HG03354 (cell line): ENCODE results near the gene DNMT3B.

Source experiments
- ATAC-seq: cut with Tn5 transposase; IDR thresholded peaks from one replicate; pipeline ENCODE4 v1.9.1; 2021; ENCODE audit warnings: mild to moderate bottlenecking; ENCODE audit not compliant: unreplicated experiment, poor library complexity, severe bottlenecking

The DNMT3B gene

DNA sequence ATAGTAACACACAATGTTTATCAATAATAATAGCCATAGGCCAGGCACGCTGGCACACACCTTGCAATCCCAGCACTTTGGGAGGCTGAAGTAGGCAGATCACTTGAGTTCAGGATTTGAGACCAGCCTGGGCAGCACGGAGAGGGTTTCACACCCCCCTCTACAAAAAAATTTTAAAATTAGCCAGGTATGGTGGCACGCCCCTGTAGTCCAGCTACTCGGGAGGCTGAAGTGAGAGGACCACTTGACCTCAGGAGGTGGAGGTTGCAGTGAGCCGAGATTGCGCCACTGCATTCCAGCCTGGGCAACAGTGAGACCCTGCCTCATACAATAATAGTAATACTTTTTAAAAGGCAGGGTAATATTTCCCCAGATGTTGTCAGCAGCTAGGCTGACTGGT, 49.7 kb downstream of the DNMT3B start:
- ATAC-seq: no peak

DNA sequence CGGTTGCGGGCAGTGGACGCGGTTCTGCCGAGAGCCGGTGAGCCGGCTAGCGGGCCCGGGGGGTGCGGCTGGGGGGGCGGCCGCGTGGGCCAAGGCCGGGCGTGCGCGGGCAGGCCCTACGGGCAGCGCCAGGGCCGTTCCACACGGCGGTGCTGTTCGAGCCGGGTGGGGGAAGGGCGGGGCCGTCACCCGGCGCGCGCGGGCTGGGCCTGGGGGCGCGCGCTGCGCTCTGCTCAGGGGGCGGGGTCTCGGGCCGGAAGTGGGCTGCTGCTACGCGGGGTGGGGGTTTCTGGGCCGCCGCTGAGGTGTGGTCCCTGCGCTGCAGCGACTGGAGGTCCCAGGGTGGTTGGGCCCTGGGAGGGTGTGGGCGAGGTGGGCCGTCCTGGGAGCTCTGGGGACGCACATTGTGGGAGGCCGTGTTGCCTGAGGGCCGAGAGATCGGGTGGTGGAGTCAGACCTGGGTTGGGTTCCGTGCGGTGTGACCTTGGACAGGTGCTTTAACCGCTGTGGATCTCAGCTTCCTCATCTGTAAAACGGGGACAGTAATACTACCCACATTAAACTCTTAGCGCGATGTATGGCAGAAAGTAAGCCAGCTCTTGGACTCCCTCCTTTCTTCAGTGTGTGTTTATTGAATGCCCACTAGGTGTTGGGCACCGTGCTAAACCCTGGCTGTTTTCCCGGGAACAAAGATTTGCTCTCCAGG, 58.0 kb downstream of the DNMT3B start:
- peak; percentile 73 for ATAC-seq

DNA sequence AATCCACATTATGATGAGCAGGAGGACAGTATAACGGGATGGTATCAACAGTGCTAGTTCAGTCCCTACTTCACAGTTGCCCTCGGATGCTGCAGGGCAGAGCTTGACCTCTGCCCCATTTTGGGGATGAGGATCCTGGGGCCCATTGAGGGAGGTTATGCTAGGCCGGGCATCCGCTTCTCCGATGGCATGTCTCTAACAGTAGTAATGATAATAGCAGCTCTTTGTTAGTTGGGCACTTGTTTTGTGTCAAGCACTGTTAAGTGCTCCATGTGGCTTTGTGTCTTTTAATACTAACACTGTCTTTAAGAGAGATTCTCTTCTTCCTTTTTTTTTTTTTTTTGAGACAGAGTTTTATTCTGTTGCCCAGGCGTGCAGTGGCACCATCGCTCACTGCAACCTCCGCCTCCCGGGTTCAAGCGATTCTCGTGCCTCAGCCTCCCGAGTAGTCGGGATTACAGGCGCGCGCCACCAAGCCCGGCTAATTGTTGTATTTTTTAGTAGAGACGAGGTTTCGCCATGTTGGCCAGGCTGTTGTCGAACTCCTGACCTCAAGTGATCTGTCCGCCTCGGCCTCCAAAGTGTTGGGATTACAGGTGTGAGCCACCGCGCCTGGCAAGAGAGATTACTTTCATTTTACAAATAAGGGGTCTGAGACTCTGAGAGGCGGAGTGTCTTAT, 58.7 kb downstream of the DNMT3B start:
- ATAC-seq: no peak

DNA sequence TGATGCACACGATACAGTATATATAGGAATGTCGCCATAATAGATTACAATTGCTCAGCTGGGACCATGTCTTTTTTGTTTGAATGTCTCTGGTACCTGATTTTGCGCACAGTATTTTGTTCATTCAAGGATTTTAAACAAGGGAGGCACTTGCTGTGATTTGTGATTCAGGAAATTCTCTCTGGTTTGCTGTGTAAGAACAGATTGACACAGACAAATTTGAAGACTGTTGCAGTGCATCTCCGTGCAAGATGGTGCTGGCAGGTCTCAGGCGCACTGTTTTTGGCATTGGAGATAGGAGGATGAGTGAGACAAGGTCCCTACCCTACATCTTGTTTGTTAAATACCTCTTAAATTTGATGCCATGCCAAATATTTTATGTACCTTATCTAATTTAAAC, 60.0 kb downstream of the DNMT3B start:
- ATAC-seq: no peak

DNA sequence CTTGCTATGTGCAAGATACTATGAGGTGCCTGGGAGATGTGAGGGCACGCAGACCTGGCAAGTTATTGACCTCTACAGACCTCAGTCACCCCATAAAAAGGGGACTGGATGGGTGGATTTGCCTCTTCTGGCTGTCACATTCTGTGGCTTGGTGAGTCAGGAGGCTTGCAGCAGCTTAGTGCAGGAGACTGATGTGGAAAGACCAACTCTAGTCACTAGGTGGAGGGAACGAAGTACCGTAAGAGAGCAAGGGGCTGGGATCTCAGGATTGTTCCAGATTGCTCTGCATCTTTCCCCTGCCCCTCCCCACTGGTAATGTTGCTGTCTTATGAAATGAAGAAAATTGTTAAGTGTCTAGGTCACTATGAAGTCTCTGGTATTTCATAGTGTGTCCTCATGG, 60.9 kb downstream of the DNMT3B start:
- no peak for ATAC-seq

DNA sequence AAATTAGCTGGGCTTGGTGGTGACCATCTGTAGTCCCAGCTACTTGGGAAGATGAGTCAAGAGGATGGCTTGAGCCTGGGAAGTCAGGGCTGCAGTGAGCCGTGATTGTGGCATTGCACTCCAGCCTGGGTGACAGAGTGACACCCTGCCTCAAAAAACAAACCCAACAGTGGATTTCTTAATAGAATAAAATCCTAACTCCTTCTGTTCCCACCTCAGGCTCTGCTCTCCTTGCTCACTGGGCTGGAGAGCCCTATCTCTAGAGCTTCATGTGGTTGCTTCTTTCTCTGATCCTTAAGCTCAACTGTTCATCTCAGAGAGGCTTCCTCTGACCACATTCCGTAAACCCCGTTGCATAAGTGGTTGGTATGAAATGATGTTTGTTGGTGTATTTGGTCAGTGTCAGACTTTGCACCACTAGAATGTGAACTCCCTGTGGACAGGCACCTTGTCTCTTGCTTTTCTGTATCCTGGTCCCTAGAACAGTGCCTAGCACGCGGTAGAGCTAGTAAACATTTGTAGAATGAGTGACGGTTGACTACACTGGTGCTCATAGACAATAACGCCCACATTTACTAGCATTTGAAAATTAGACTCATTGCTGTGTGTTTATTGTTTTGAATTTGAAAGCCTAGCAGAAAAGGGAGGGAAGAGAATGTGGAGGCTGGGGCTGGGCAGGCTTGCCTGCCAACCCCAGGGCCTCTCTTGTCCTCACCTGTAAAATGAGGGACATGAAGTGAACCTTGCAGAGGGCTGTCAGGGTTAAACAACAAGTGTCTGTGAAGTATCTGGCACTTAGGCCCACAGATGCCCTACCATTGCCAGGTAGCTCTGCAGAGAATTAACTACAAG, 61.8 kb downstream of the DNMT3B start:
- ATAC-seq: no peak

DNA sequence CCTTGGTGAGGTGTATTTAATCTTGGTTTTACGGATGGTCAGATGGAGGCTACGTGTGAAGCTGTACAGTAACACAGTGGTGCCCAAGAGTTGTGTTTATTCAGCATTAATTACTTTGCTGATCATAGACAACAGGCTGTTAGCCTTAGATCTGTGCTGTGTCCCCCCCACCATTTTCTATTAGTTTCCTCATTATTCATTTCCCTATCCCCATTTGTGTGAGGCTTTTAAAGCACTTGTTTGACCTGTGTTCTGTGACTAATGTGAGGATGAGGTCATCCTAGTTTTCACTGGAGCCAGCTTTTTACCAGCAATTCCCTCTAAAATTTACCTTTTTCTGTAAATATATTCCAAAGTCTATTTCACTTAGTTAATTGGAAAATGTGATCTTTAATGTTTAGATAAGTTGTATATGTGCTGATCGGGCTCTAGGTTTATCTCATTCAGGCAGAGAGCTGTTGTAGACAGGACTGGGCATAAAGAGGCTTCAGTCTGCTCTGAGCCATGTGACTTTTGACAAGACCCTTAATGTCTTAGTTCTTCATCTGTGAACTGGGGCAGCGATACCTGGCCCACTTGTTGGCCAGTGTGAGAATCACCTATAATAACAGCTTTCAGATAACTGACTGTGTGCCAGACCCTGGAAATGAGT, 66.0 kb downstream of the DNMT3B start:
- ATAC-seq: no peak

DNA sequence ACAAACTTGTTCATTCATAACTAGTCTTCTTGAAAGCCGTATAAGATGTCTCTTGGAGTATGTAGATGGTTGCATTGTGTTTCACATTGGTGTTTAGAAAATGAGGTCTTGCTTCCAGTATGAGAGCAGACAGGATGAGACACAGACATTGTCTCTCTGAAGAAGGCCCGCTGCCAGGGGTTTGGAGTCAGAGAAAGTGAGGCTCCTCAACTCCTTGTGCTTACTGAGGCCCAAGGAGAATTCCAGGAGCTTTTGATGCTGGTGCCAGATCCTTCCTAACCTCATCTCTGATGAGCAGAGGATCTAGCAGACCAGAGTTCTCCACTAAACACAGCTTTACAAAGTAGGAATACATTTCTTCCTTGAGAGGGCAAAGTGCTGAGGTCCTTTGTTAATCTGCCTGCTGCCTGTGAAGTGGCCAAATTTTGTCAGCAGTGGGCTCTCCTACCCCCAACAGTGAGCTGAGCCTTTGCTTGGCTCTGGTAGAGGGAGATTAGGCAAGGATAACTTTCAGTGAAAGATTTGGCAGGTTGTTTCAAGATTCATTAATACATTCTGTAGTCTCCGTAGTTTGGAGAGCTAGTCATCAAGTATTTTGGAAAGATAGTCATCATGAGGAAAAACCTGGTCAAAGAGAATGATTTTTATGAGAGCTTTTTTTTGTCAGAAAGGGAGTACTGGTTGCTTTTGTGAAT, 67.3 kb downstream of the DNMT3B start:
- ATAC-seq: no peak

DNA sequence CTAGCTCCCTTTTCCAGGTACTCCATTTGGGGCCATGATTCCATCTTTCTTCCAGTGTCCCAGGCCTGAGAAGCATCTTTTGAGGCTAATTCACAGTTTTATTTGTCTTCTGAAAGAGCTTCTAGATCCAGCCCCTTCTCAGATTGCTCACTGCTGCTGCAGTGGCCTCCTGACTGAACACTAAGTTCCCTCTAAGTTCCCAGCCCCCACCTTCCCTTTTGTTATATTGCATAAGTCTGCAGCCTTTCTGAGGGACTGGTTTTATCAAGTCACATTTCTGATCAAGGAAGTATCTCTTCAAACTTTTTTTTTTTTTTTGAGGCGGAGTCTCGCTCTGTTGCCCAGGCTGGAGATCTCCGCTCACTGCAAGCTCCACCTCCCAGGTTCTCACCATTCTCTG, 68.3 kb downstream of the DNMT3B start:
- no peak for ATAC-seq

DNA sequence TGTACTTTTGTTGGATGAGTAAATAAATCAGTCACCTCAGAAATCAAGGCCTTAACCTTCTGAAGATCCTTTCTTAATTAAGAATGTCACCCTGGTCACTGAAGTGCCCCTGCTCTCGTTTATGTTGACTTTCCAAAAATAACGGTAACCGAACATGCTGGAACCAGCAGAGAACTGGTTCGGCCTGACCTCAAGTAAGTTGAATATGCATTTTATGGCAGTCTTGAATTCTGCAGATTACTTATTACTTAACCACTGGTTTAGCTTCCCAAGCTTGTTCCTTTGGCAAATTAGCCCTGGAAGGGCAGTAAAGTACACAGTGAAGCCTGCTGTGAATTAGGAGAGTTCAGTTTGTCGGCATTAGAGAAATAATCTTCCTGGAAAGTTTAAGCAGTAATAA, 69.8 kb downstream of the DNMT3B start:
- ATAC-seq: no peak

DNA sequence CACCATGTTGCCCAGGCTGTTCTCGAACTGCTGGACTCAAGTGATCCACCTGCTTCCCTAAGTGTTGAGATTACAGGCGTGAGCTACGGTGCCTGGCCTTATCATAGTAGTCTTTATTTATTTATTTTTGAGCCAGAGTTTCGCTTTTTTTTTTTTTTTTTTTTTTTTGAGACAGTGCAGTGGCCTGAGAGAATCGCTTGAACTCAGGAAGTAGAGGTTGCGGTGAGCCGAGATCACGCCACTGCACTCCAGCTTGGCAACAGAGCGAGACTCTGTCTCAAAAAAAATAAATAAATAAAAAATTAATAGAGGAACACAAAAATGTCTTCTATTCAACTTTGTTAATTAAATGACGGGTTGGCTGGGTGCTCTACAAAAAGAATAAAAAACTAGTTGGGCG, 70.5 kb downstream of the DNMT3B start:
- ATAC-seq: no peak

DNA sequence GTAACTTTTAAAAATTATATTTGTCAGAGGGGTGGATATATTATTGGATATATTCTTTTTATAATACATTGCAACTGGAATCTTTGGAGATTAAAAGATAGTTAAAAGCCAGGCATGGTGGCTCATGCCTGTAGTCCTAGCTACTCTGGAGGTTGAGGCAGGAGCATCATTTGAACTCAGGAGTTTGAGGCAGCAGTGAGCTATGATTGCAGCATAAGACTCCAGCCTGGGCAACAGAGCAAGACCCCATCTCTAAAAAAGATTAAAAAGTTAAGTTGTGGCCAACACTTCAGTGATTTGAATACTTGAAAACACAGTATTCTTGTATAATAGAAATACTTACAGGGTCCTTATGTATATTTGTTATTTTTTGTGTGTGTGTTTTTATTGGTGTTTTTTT, 72.8 kb downstream of the DNMT3B start:
- ATAC-seq: no peak

DNA sequence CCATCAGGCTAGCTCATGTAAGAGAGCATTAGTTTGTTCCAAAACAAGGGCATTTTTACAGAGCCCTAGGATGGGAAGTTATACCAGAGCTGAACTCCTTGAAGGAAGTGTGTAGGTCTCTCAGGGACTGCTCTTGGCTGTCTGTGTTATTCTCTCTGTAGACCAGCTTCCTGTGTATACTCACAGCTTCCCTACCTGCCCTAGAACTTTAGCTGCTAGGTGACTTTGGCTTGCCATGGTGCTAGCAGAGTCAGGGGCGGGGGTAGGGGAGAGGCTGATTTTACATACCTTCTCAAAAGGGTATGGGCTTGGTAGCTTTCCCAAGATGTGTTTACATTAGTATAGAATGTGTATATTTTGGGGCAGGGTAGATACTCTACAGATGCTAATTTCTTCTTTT, 75.0 kb downstream of the DNMT3B start:
- ATAC-seq: no peak

DNA sequence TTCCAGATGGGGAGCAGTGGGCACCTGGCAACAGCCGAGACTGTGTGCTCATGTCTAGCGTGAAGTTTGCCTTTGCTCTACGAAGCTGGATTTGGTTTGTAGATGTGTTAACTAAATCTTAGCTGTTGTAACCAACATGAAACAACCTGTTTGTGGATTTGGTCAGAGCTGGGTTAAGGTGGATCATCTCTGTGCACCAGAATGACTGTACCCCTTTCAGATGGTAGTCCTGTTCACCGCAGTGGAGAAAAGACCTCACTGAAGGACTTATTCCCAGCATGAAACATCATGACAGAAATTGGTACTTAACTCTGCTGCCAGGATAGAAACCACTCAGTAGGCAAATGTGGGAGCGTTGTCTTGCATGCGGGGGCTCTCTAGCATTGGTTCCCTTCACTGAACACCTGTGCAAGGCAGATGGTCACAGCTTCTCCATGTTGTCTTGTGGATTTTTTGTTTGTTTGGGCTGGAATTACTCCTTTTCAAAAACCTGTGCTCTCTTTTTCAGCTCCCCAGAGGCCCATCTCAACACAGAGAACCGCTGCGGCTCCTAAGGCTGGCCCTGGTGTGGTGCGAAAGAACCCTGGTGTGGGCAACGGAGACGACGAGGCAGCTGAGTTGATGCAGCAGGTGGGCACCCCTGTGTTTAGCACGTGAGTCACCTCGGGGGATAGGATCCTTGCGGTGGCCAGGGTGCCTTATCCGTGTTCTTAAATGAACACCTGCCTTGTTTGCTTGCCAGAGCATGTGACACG, 77.2 kb downstream of the DNMT3B start:
- no peak for ATAC-seq

DNA sequence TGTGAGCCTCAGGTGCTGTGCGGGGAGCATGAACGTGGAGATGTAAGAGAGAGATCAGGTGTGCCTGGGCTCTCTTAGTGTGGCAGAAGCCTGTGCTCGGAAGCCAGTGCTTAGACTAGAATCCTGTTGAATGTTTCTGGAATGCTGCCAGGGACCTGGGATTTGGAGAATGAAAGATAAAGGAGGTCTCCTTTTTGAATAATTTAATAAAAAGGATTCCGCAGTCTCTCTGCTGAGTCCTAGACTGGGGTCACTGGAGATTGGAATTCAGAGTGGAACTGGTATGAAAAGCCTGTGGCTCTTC, 77.7 kb downstream of the DNMT3B start:
- ATAC-seq: no peak

DNA sequence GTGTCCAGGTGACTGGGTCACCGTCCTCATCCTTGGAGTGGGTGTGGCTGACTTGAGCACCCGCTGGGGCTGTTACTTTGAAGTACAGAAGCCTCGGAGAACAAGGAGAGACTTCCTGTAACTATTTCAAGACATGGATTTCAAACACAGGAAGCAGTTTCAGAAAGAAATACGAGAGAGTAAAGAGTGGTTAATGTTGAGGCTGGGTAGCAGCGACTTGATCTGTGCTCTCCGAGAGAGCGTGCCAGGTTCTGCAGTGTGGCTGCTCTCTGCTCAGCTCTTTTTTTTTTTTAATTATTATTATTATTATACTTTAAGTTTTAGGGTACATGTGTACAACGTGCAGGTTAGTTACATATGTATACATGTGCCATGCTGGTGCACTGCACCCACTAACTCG, 79.0 kb downstream of the DNMT3B start:
- ATAC-seq: no peak

DNA sequence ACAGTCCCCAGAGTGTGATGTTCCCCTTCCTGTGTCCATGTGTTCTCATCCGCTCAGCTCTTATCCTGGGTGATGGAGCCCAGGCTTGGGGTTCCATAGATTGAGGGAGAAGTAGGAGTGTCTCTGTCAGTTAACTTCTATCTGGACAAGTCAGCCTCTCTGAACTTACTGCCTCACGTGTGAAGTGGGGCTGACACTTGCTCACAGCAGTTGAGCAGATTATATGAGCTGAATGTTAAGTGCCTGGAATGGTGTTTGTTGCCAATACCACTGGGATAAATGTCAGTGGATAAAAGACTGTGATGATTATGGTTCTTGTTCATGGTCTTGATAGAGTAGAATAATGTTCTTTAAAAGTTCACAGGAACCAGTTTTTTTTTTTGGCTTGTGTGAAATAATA, 79.4 kb downstream of the DNMT3B start:
- no peak for ATAC-seq

DNA sequence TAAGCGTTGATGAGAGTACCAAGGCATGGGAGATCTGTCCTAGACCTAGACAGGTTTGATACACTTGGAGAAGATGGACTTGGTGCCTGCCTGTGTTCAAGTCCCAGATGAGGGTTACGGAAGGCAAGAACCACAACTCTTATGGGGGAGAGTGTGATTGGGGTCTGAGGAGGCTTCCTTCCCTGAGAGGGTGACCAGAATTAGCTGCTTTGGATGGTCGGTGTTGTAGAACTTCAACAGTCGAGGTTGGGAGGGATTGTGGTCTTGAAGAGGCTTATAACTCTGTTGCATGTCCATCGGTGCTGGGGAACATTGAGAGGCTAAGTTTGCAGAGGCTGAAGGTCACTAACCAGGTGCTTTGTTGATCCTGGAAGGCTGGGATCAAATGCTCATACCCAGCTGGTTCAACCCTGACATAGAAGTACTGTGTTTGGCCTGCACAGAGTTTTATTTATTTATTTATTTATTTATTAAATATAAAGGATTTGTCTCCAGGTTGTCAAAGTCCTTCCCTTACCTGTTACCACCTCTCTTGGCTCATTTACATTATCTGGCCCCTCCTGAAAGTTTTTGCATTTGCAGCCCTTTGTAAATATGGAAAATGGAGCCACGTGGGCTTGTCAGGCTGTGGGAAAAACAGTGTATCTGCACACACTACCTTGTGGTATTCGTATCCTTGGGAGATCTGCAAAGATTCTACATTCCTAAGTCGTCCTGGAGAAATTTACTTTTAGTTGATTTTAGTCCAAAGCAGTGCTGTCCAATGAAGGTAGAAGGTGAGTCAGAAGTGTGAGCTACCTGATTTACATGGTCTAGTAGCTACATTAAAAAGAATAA, 80.7 kb downstream of the DNMT3B start:
- no peak for ATAC-seq
